GM23338 (cell line): ENCODE results near the gene SLC7A6. TPM values are rescaled to one million over a fixed set of nuclear protein-coding genes. Genes with fewer than 3 reads are reported as not detected.

Experiments
- ATAC-seq: fragments of 200-7000 bp; cut with Tn5 transposase; 3 replicates; pipeline ENCODE4 v1.9.1; 2020
- DNase-seq: peaks from one replicate; pipeline ENCODE4 v3.0.0-alpha.2; 2015; ENCODE audit warnings: low spot score
- H2AFZ ChIP-seq: fragments of 200-600 bp; sonication (generic); 2 replicates; pipeline ENCODE4 v1.8.0; 2016; ENCODE audit warnings: antibody characterized with exemption, mild to moderate bottlenecking, moderate library complexity
- H3F3A ChIP-seq: fragments of 200-600 bp; sonication (generic); replicated peaks from 2 replicates; pipeline ENCODE4 v1.8.0; 2017; ENCODE audit warnings: antibody characterized with exemption, mixed run types, low read depth
- H3K27ac ChIP-seq: fragments of 200-600 bp; sonication (generic); 2 replicates; pipeline ENCODE4 v1.6.1; 2016; ENCODE audit warnings: low read depth
- H3K27me3 ChIP-seq: fragments of 200-600 bp; sonication (generic); 2 replicates; pipeline ENCODE4 v1.8.0; 2016; ENCODE audit warnings: mild to moderate bottlenecking, mixed run types, moderate library complexity; ENCODE audit not compliant: insufficient read depth
- H3K36me3 ChIP-seq: fragments of 200-600 bp; sonication (generic); 2 replicates; pipeline ENCODE4 v1.8.0; 2016; ENCODE audit warnings: mild to moderate bottlenecking; ENCODE audit not compliant: insufficient read depth
- H3K4me1 ChIP-seq: fragments of 200-600 bp; sonication (generic); 2 replicates; pipeline ENCODE4 v1.8.0; 2016; ENCODE audit warnings: mild to moderate bottlenecking, moderate library complexity; ENCODE audit not compliant: insufficient read depth
- H3K4me2 ChIP-seq: fragments of 200-600 bp; sonication (generic); 2 replicates; pipeline ENCODE4 v1.7.1; 2017; ENCODE audit warnings: mixed run types
- H3K4me3 ChIP-seq: fragments of 200-600 bp; sonication (generic); 2 replicates; pipeline ENCODE4 v1.6.1; 2016; ENCODE audit warnings: mixed run types
- H3K79me2 ChIP-seq: fragments of 200-600 bp; sonication (generic); replicated peaks from 2 replicates; pipeline ENCODE4 v1.8.0; 2017; ENCODE audit warnings: mild to moderate bottlenecking; ENCODE audit not compliant: insufficient read depth
- H3K9me2 ChIP-seq: fragments of 200-600 bp; sonication (generic); 2 replicates; pipeline ENCODE4 v1.8.0; 2017; ENCODE audit not compliant: insufficient read depth
- H4K20me1 ChIP-seq: fragments of 200-600 bp; sonication (generic); replicated peaks from 2 replicates; pipeline ENCODE4 v1.8.0; 2017; ENCODE audit warnings: mild to moderate bottlenecking; ENCODE audit not compliant: insufficient read depth
- H3K27ac Mint-ChIP-seq: 2 replicates; pipeline ENCODE4 v1.8.0; 2020; ENCODE audit warnings: inconsistent platforms, mild to moderate bottlenecking, moderate library complexity, mixed read lengths
- H3K27me3 Mint-ChIP-seq: 3 replicates; pipeline ENCODE4 v1.8.0; 2022; ENCODE audit warnings: low read depth, mild to moderate bottlenecking, moderate library complexity, mixed read lengths, inconsistent platforms; ENCODE audit not compliant: insufficient read depth, poor library complexity
- H3K36me3 Mint-ChIP-seq: 3 replicates; pipeline ENCODE4 v1.8.0; 2021; ENCODE audit warnings: low read depth, mild to moderate bottlenecking, inconsistent platforms, moderate library complexity, mixed read lengths
- H3K4me1 Mint-ChIP-seq: 3 replicates; pipeline ENCODE4 v1.8.0; 2020; ENCODE audit warnings: mild to moderate bottlenecking, inconsistent platforms, mixed read lengths
- H3K4me3 Mint-ChIP-seq: 3 replicates; pipeline ENCODE4 v1.8.0; 2021; ENCODE audit warnings: moderate library complexity, mild to moderate bottlenecking, inconsistent platforms, mixed read lengths
- H3K9me3 Mint-ChIP-seq: 3 replicates; pipeline ENCODE4 v1.8.0; 2020; ENCODE audit warnings: moderate library complexity, mild to moderate bottlenecking, inconsistent platforms, mixed read lengths
- ETS1 ChIP-seq: IDR thresholded peaks from 2 replicates; pipeline ENCODE4 v1.6.1; 2016; ENCODE audit warnings: antibody characterized with exemption
- EZH2 ChIP-seq: fragments of 200-600 bp; sonication (generic); IDR thresholded peaks from one replicate; pipeline ENCODE4 v1.8.0; 2017; ENCODE audit warnings: antibody characterized with exemption, mild to moderate bottlenecking, low read depth; ENCODE audit not compliant: unreplicated experiment
- EZH2phosphoT487 ChIP-seq: fragments of 200-600 bp; sonication (generic); IDR thresholded peaks from one replicate; pipeline ENCODE4 v1.8.1; 2018; ENCODE audit warnings: antibody characterized with exemption; ENCODE audit not compliant: unreplicated experiment
- JUNB ChIP-seq: IDR thresholded peaks from one replicate; pipeline ENCODE4 v1.6.1; 2016; ENCODE audit warnings: antibody characterized with exemption; ENCODE audit not compliant: unreplicated experiment
- NANOG ChIP-seq: IDR thresholded peaks from 2 replicates; pipeline ENCODE4 v1.6.1; 2016; ENCODE audit warnings: antibody characterized with exemption, borderline replicate concordance
- STAT1 ChIP-seq: IDR thresholded peaks from one replicate; pipeline ENCODE4 v1.6.1; 2016; ENCODE audit warnings: antibody characterized with exemption; ENCODE audit not compliant: unreplicated experiment
- ZNF114 ChIP-seq: fragments of 250-450 bp; sonication (Bioruptor Pico); IDR thresholded peaks from 2 replicates; pipeline ENCODE4 v1.5.0; 2020; ENCODE audit warnings: mild to moderate bottlenecking, moderate library complexity
- ZNF331 ChIP-seq: fragments of 250-450 bp; sonication (Bioruptor Pico); IDR thresholded peaks from 2 replicates; pipeline ENCODE4 v1.5.0; 2020; ENCODE audit warnings: low read depth, mild to moderate bottlenecking, moderate library complexity
- ZNF462 ChIP-seq: fragments of 250-450 bp; sonication (Bioruptor Pico); IDR thresholded peaks from 2 replicates; pipeline ENCODE4 v1.5.0; 2020; ENCODE audit warnings: mild to moderate bottlenecking, moderate library complexity
- polyA plus RNA-seq: library from polyadenylated mRNA; unstranded; fragments of >200 nt; fragmentation: Nextera tagmentation; extraction: Ambion mirVana; gene quantifications from 2 replicates; pipeline ENCODE4 v1.2.1, GENCODE V29; 2016
- total RNA-seq: library from RNA; depleted of rRNA; stranded (reverse); fragments of >200 nt; shearing (Covaris generic); gene quantifications from 2 replicates; pipeline ENCODE4 v1.2.3, GENCODE V29; 2014
- TF ChIP-seq, protein P1 (sequence below): IDR thresholded peaks from one replicate; pipeline ENCODE4 v1.6.1; 2018; ENCODE audit warnings: antibody characterized with exemption; ENCODE audit not compliant: unreplicated experiment

Gene SLC7A6
- total and polyA plus RNA-seq, 2 experiments from 2014 or later, result 16.6 to 30.9 TPM

GRCh38 chr16:68290450-68290849 lies 26.1 kb downstream of the SLC7A6 start (continued):
- TF ChIP-seq ZNF114 (no peak), STAT1 (no peak), ETS1 (no peak), EZH2phosphoT487 (no peak)

DNA sequence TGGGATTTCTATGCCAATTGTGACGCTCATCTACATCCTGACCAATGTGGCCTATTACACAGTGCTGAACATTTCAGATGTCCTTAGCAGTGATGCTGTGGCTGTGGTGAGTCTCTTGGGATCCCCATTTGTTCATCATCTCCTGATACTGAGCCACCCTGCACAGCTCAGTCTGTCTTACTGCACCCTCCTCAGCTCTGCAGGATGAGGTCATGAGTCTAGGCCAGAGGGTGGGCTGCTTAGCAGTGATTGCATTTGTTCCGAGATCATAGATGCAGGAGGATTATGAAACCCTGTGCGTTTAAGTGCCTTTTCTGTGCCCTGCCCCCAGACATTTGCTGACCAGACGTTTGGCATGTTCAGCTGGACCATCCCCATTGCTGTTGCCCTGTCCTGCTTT lies 26.9 kb downstream of the SLC7A6 start:
- H4K20me1 ChIP-seq, result peaks cover 14% of the 10 kb centered on the region; the same call in 1 of the 2 replicates
- H3F3A ChIP-seq, result no peaks in the 10 kb centered on the region
- no peak for ATAC-seq
- H3K9me2 ChIP-seq, result no peaks in the 10 kb centered on the region
- H3K36me3 ChIP-seq, result peaks cover 11% of the 10 kb centered on the region; the same call in 1 of the 2 replicates
- H3K4me3 ChIP-seq, result no peak overlapping the region
- Mint-ChIP-seq H3K9me3 (no peaks in the 10 kb centered on the region), H3K27ac (no peak overlapping the region), H3K4me3 (no peak overlapping the region), H3K27me3 (no peaks in the 10 kb centered on the region), H3K4me1 (peaks cover 8% of the 10 kb centered on the region), H3K36me3 (peaks cover 28% of the 10 kb centered on the region)
- no peak overlapping the region for H3K4me2 ChIP-seq
- H2AFZ ChIP-seq, result no peak overlapping the region
- H3K4me1 ChIP-seq, result no peaks in the 10 kb centered on the region
- no peaks in the 10 kb centered on the region for H3K79me2 ChIP-seq
- no peak overlapping the region for H3K27ac ChIP-seq
- no peak for TF ChIP-seq STAT1
- no peak for TF ChIP-seq ZNF114
- TF ChIP-seq JUNB, result no peak
- no peak for TF ChIP-seq EZH2
- TF ChIP-seq, protein P1, sequence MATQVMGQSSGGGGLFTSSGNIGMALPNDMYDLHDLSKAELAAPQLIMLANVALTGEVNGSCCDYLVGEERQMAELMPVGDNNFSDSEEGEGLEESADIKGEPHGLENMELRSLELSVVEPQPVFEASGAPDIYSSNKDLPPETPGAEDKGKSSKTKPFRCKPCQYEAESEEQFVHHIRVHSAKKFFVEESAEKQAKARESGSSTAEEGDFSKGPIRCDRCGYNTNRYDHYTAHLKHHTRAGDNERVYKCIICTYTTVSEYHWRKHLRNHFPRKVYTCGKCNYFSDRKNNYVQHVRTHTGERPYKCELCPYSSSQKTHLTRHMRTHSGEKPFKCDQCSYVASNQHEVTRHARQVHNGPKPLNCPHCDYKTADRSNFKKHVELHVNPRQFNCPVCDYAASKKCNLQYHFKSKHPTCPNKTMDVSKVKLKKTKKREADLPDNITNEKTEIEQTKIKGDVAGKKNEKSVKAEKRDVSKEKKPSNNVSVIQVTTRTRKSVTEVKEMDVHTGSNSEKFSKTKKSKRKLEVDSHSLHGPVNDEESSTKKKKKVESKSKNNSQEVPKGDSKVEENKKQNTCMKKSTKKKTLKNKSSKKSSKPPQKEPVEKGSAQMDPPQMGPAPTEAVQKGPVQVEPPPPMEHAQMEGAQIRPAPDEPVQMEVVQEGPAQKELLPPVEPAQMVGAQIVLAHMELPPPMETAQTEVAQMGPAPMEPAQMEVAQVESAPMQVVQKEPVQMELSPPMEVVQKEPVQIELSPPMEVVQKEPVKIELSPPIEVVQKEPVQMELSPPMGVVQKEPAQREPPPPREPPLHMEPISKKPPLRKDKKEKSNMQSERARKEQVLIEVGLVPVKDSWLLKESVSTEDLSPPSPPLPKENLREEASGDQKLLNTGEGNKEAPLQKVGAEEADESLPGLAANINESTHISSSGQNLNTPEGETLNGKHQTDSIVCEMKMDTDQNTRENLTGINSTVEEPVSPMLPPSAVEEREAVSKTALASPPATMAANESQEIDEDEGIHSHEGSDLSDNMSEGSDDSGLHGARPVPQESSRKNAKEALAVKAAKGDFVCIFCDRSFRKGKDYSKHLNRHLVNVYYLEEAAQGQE, result no peak
- no peak for TF ChIP-seq ZNF462
- TF ChIP-seq EZH2phosphoT487, result no peak
- no peak for TF ChIP-seq ZNF331 (CRISPR knock-in tag)
- no peak for TF ChIP-seq NANOG
- DNase-seq, result no peak
- H3K27me3 ChIP-seq, result no peaks in the 10 kb centered on the region
